ENCODE results near the gene KIF21B.

Gene KIF21B

DNA sequence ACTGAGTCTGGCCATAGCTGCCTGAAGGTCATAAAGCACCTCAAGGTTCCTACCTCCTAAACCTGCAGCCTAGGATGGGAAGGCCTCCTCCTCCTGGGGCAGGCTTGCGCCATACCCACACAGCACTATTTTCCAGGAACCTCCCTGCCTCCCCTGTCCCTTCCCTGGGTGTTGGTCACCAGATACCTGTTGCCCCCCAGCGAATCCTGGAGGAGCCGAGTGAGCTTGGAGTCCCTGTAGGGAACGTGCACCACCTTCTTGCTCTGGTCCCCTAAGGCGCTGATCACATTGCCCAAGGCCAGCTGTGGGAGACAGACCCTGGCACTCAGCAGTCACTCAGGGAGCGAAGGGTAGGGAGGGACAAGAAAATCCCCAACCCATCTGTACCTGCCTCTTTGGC lies 19.4 kb downstream of the KIF21B start:
- Histone ChIP-seq H3K27me3 (ENCODE audit: low read depth, low read length) (no peaks in the 10 kb centered on the region), H3K9me3 (ENCODE audit: insufficient read depth, low read length) (no peaks in the 10 kb centered on the region), H4K20me1 (ENCODE audit: insufficient read depth, low read length) (peaks cover 59% of the 10 kb centered on the region), H3K9ac (ENCODE audit: low read length) (no peak overlapping the region), H3K4me1 (ENCODE audit: low read length) (no peaks in the 10 kb centered on the region), H2AFZ (ENCODE audit: low read depth, low read length) (no peak overlapping the region), H3K36me3 (replicated peaks; ENCODE audit: low read depth, low read length) (peaks cover 81% of the 10 kb centered on the region), H3K4me3 (ENCODE audit: low read length) (no peak overlapping the region), H3K27ac (ENCODE audit: low read length) (no peak overlapping the region), H3K79me2 (ENCODE audit: low read length) (peaks cover 28% of the 10 kb centered on the region), H3K4me2 (ENCODE audit: low read length) (no peak overlapping the region)
- TF ChIP-seq EZH2phosphoT487 (IDR thresholded peaks at IDR 0.05; ENCODE audit: low read depth): no peak
- TF ChIP-seq, protein P1, sequence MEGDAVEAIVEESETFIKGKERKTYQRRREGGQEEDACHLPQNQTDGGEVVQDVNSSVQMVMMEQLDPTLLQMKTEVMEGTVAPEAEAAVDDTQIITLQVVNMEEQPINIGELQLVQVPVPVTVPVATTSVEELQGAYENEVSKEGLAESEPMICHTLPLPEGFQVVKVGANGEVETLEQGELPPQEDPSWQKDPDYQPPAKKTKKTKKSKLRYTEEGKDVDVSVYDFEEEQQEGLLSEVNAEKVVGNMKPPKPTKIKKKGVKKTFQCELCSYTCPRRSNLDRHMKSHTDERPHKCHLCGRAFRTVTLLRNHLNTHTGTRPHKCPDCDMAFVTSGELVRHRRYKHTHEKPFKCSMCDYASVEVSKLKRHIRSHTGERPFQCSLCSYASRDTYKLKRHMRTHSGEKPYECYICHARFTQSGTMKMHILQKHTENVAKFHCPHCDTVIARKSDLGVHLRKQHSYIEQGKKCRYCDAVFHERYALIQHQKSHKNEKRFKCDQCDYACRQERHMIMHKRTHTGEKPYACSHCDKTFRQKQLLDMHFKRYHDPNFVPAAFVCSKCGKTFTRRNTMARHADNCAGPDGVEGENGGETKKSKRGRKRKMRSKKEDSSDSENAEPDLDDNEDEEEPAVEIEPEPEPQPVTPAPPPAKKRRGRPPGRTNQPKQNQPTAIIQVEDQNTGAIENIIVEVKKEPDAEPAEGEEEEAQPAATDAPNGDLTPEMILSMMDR (IDR thresholded peaks at IDR 0.05; ENCODE audit: low read depth, low read length): no peak

DNA sequence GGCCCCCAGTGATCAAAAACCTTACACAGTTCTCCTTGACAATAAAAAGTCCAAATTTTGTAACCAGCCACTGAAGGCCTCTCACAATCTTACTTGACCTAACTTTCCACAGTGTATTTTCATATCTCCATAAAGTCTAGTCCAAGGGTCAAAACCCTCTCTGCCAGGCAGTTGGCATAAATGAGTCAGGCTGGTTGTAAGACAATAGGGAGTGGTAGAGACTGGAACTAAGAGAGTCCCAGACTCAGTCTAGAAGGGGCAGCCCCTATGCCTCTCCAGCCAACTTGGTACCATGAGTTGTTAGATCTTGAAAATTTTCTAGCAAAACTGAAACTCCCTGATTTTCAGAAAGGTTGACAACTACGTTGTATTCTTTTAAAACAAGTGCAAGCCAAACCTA lies 21.0 kb downstream of the KIF21B start:
- Histone ChIP-seq H3K4me2 (ENCODE audit: low read length) (no peak overlapping the region), H2AFZ (ENCODE audit: low read depth, low read length) (no peak overlapping the region), H3K36me3 (replicated peaks; ENCODE audit: low read depth, low read length) (peaks cover 82% of the 10 kb centered on the region), H3K9ac (ENCODE audit: low read length) (no peak overlapping the region), H3K4me1 (ENCODE audit: low read length) (no peaks in the 10 kb centered on the region), H3K4me3 (ENCODE audit: low read length) (no peak overlapping the region), H3K9me3 (ENCODE audit: insufficient read depth, low read length) (no peaks in the 10 kb centered on the region), H3K27me3 (ENCODE audit: low read depth, low read length) (no peaks in the 10 kb centered on the region), H3K27ac (ENCODE audit: low read length) (no peak overlapping the region), H3K79me2 (ENCODE audit: low read length) (peaks cover 11% of the 10 kb centered on the region), H4K20me1 (ENCODE audit: insufficient read depth, low read length) (peaks cover 43% of the 10 kb centered on the region)
- TF ChIP-seq, protein P1 (IDR thresholded peaks at IDR 0.05; ENCODE audit: low read depth, low read length): no peak
- no peak for TF ChIP-seq EZH2phosphoT487 (IDR thresholded peaks at IDR 0.05; ENCODE audit: low read depth)

DNA sequence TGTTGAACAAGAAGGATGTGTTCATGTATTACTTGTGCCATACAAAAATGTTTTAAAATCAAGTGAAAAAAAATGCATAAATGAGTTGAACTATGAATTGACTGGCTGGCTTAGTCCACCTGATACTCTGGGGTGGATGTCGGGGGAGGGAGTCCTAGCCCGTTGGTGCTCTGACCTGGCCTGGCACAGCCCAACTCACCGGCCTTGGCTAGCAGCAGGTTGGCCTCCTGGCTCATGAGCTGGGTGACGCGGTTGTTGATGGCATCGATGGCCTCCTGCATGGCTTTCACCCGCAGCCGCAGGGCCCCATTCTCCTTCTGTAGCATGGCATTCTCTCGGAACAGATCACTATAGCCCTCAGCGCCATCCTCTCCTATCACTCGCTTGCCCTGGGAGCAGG lies 21.6 kb downstream of the KIF21B start:
- Histone ChIP-seq H3K9ac (ENCODE audit: low read length) (no peak overlapping the region), H3K4me2 (ENCODE audit: low read length) (no peak overlapping the region), H4K20me1 (ENCODE audit: insufficient read depth, low read length) (peaks cover 38% of the 10 kb centered on the region), H3K4me3 (ENCODE audit: low read length) (no peak overlapping the region), H3K27me3 (ENCODE audit: low read depth, low read length) (no peaks in the 10 kb centered on the region), H3K79me2 (ENCODE audit: low read length) (peaks cover 7% of the 10 kb centered on the region; the same call in 1 of the 2 replicates), H3K9me3 (ENCODE audit: insufficient read depth, low read length) (no peaks in the 10 kb centered on the region), H3K4me1 (ENCODE audit: low read length) (no peaks in the 10 kb centered on the region), H2AFZ (ENCODE audit: low read depth, low read length) (no peak overlapping the region), H3K27ac (ENCODE audit: low read length) (no peak overlapping the region), H3K36me3 (replicated peaks; ENCODE audit: low read depth, low read length) (peaks cover 86% of the 10 kb centered on the region)
- TF ChIP-seq EZH2phosphoT487 (IDR thresholded peaks at IDR 0.05; ENCODE audit: low read depth): no peak
- TF ChIP-seq, protein P1 (IDR thresholded peaks at IDR 0.05; ENCODE audit: low read depth, low read length): no peak

DNA sequence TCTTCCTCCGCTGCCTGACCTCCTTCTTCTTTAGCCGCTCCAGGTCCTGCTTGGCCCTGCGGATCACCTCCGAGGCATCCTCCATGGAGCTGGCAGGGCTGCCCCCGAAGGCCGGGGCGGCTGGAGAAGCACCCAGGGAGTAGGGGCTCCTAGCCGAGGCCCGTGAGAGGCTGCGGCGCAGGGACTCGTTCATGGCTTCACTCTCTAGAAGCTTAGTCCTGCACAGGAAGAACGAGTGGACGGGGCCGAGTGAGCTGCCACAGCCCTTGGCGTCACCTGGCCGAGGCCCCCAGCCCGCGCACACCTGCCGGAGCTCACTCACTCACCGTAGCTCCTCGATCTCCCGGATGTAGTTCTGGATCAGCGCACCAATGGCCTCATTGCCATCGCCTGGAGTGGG lies 23.1 kb downstream of the KIF21B start:
- peaks cover 3% of the 10 kb centered on the region; the same call in 1 of the 2 replicates for H3K79me2 ChIP-seq (ENCODE audit: low read length)
- no peak overlapping the region for H3K27ac ChIP-seq (ENCODE audit: low read length)
- peaks cover 94% of the 10 kb centered on the region for H3K36me3 ChIP-seq (replicated peaks; ENCODE audit: low read depth, low read length)
- H3K4me1 ChIP-seq (ENCODE audit: low read length): no peaks in the 10 kb centered on the region
- H3K4me3 ChIP-seq (ENCODE audit: low read length): no peak overlapping the region
- no peaks in the 10 kb centered on the region for H3K9me3 ChIP-seq (ENCODE audit: insufficient read depth, low read length)
- H4K20me1 ChIP-seq (ENCODE audit: insufficient read depth, low read length): peaks cover 32% of the 10 kb centered on the region
- no peak overlapping the region for H3K9ac ChIP-seq (ENCODE audit: low read length)
- no peak overlapping the region for H3K4me2 ChIP-seq (ENCODE audit: low read length)
- H2AFZ ChIP-seq (ENCODE audit: low read depth, low read length): no peak overlapping the region
- H3K27me3 ChIP-seq (ENCODE audit: low read depth, low read length): no peaks in the 10 kb centered on the region
- TF ChIP-seq, protein P1 (IDR thresholded peaks at IDR 0.05; ENCODE audit: low read depth, low read length): no peak
- no peak for TF ChIP-seq EZH2phosphoT487 (IDR thresholded peaks at IDR 0.05; ENCODE audit: low read depth)

Measured in OCI-LY3 (cell line).